Esophagus muscularis mucosa (tissue), 4 donors: ENCODE measurements around the gene B3GNT2. TPM values are rescaled to one million over a fixed set of nuclear protein-coding genes. Genes with fewer than 3 reads are reported as not detected.
"Not testable (repeated sequence)": the region's sequence is repeated elsewhere in the genome, so short reads cannot be mapped to it uniquely, and the experiment has no call there.

Source experiments
- DNase-seq: peaks from one replicate; pipeline ENCODE4 v3.0.0-alpha.2; 2017; ENCODE audit errors: extremely low spot score
- H3K27ac ChIP-seq, 4 donors: fragments of 200-600 bp; sonication (generic); replicated peaks in 1 of 4; 1 replicate in 3 of 4; 2 replicates in 1 of 4; pipeline ENCODE4 v1.5.1; 2016 to 2019; ENCODE audit warnings: mild to moderate bottlenecking in 1 of 4
- H3K27me3 ChIP-seq, 4 donors: fragments of 200-600 bp; sonication (generic); one replicate each; pipeline versions ENCODE4 v1.5.1 to v1.6.0; 2016 to 2019
- H3K36me3 ChIP-seq, 4 donors: fragments of 200-600 bp; sonication (generic); one replicate each; pipeline ENCODE4 v1.5.1; 2016 to 2019
- H3K4me1 ChIP-seq, 4 donors: fragments of 200-600 bp; sonication (generic); one replicate each; pipeline ENCODE4 v1.5.1; 2016 to 2019
- H3K4me3 ChIP-seq, 4 donors: fragments of 200-600 bp; sonication (generic); 1 replicate in 2 of 4; 2 replicates in 2 of 4; pipeline ENCODE4 v1.5.1; 2016 to 2019; ENCODE audit warnings: mild to moderate bottlenecking in 4 of 4, moderate library complexity in 1 of 4
- H3K9me3 ChIP-seq, 4 donors: fragments of 200-600 bp; sonication (generic); 1 replicate in 3 of 4; 2 replicates in 1 of 4; pipeline ENCODE4 v1.5.1; 2016 to 2019
- CTCF ChIP-seq, 3 experiments: fragments of 200-600 bp in 2 of 3; fragments of 450-650 bp in 1 of 3; sonication (generic) in 2 of 3; IDR thresholded peaks; one replicate each; pipeline ENCODE4 v1.5.1; 2017 to 2019; ENCODE audit warnings: antibody characterized with exemption in 3 of 3, mild to moderate bottlenecking in 2 of 3, moderate library complexity in 1 of 3
- EP300 ChIP-seq: sonication (generic); formaldehyde crosslinking; IDR thresholded peaks from one replicate; pipeline ENCODE4 v1.6.1; 2017; ENCODE audit warnings: antibody characterized with exemption
- POLR2A ChIP-seq: fragments of 450-650 bp; IDR thresholded peaks from one replicate; pipeline ENCODE4 v1.6.1; 2017; ENCODE audit warnings: antibody characterized with exemption, moderate library complexity, mild to moderate bottlenecking, low read depth
- POLR2AphosphoS5 ChIP-seq, 2 donors: sonication (generic); formaldehyde crosslinking; IDR thresholded peaks; one replicate each; pipeline ENCODE4 v1.6.1; 2017; ENCODE audit warnings: antibody characterized with exemption in 2 of 2
- WGBS: methylation state at CpG from one replicate; pipeline ENCODE4 v1.1.5; 2018; 5-methylcytosine and 5-hydroxymethylcytosine counted together
- intact Hi-C: fragments of 100-400 bp; cut with DNase I; formaldehyde crosslinking; loops from one replicate; pipeline ENCODE4 v1.15.1; 2023
- small RNA-seq, 3 donors: library from RNA; depleted of rRNA; stranded (forward); fragments of <200 nt; gene quantifications; one replicate each; pipeline ENCODE3, GENCODE V24; 2016
- total RNA-seq, 4 donors: library from RNA; depleted of rRNA; stranded (reverse); fragments of >200 nt; gene quantifications; one replicate each; pipeline versions ENCODE4 v1.1.0 to v1.2.1, GENCODE V29; 2016

B3GNT2 gene
- total RNA-seq, 4 donors from 2014 or later = 11.6 to 16.3 (median 14.5) TPM

- no peak overlapping the region for H3K4me3 ChIP-seq
- H3K36me3 ChIP-seq = no peaks in the 10 kb centered on the region
- no peak for DNase-seq
- H3K27me3 ChIP-seq = no peaks in the 10 kb centered on the region
- no peaks in the 10 kb centered on the region for H3K9me3 ChIP-seq
- TF ChIP-seq EP300 (no peak), CTCF (IDR thresholded peaks at IDR 0.05) (no peak), POLR2AphosphoS5 (IDR thresholded peaks at IDR 0.05) (no peak), POLR2A (no peak)
- H3K27ac ChIP-seq = no peak overlapping the region
- no peaks in the 10 kb centered on the region for H3K4me1 ChIP-seq
- WGBS = 82% methylated on average over 4 of the region's 4 CpGs
- intact Hi-C loops = no loop called here
These were observed 69.2 kb downstream of the B3GNT2 start for GRCh38 chr2:62265106-62265505.

GRCh38 chr2:62266433-62267038 lies 70.6 kb downstream of the B3GNT2 start:
- TF ChIP-seq POLR2A = no peak
- TF ChIP-seq CTCF (IDR thresholded peaks at IDR 0.05) = no peak
- TF ChIP-seq POLR2AphosphoS5 (IDR thresholded peaks at IDR 0.05) = no peak
- no peak for TF ChIP-seq EP300
- Histone ChIP-seq H3K27me3 (no peaks in the 10 kb centered on the region), H3K9me3 (no peaks in the 10 kb centered on the region), H3K27ac (no peak overlapping the region), H3K4me1 (peaks cover 0 to 9% (median 3%) of the 10 kb centered on the region in 4 donors), H3K4me3 (no peak overlapping the region), H3K36me3 (no peaks in the 10 kb centered on the region)
- no peak for DNase-seq
- 71% methylated on average over 7 of the region's 7 CpGs for WGBS
- intact Hi-C loops = no loop called here

- no peak for DNase-seq
- intact Hi-C loops = no loop called here
- TF ChIP-seq EP300 = no peak
- no peak for TF ChIP-seq POLR2A
- TF ChIP-seq POLR2AphosphoS5 (IDR thresholded peaks at IDR 0.05) = no peak
- TF ChIP-seq CTCF (IDR thresholded peaks at IDR 0.05) = no peak
- Histone ChIP-seq H3K9me3 (no peaks in the 10 kb centered on the region), H3K4me1 (peaks cover 0 to 9% (median 3%) of the 10 kb centered on the region in 4 donors), H3K36me3 (no peaks in the 10 kb centered on the region), H3K27me3 (no peaks in the 10 kb centered on the region), H3K4me3 (no peak overlapping the region), H3K27ac (no peak overlapping the region)
- 86% methylated on average over 2 of the region's 2 CpGs for WGBS
These were observed 71.8 kb downstream of the B3GNT2 start for GRCh38 chr2:62267696-62268095.

GRCh38 chr2:62268681-62269188 lies 72.8 kb downstream of the B3GNT2 start:
- H3K9me3 ChIP-seq, H3K36me3 ChIP-seq, H3K4me1 ChIP-seq, H3K27me3 ChIP-seq, H3K4me3 ChIP-seq, H3K27ac ChIP-seq, DNase-seq, intact Hi-C loops: not testable (repeated sequence)
- 80% methylated on average over 4 of the region's 4 CpGs for WGBS

GRCh38 chr2:62270728-62271127 lies 74.8 kb downstream of the B3GNT2 start:
- Histone ChIP-seq H3K36me3 (no peaks in the 10 kb centered on the region), H3K4me3 (no peak overlapping the region), H3K9me3 (no peaks in the 10 kb centered on the region), H3K27me3 (no peaks in the 10 kb centered on the region), H3K4me1 (peaks cover 0 to 9% (median 3%) of the 10 kb centered on the region in 4 donors), H3K27ac (no peak overlapping the region)
- TF ChIP-seq POLR2A (no peak), EP300 (no peak), CTCF (IDR thresholded peaks at IDR 0.05) (no peak)
- intact Hi-C loops = no loop called here
- no peak for DNase-seq
- WGBS = 0% methylated on average over 3 of the region's 3 CpGs

Small RNAs within 50 kb of the gene (small RNA-seq; reads per million reads assigned to genes)
- gene MIR5192 (0 reads per million in 3 donors), gene RN7SL51P (0 reads per million in 3 donors)
